Natural killer cell (primary cell): ENCODE measurements around the gene DNAJC5G. TPM values are rescaled to one million over a fixed set of nuclear protein-coding genes. Genes with fewer than 3 reads are reported as not detected.
A peak's percentile ranks its signal among the peaks of the same experiment; 100 is the strongest.

ENCODE experiments used
- ATAC-seq, 3 donors: fragments of 150-1000 bp in 2 of 3; fragments of 200-7000 bp in 1 of 3; cut with Tn5 transposase; 1 replicate in 1 of 3; 2 replicates in 2 of 3; pipeline ENCODE4 v1.10.0; 2021; ENCODE audit warnings: mild to moderate bottlenecking in 2 of 3, moderate library complexity in 2 of 3
- DNase-seq, 2 donors: peaks; one replicate each; pipeline versions ENCODE4 v3.0.0 to v3.0.0-alpha.2; 2013 to 2021; ENCODE audit warnings: mixed read lengths in 1 of 2
- H3K27ac ChIP-seq: one replicate; pipeline ENCODE4 v1.5.1; 2013; ENCODE audit warnings: mild to moderate bottlenecking, low read length
- H3K27me3 ChIP-seq: one replicate; pipeline ENCODE4 v1.6.1; 2013; ENCODE audit warnings: low read length; ENCODE audit not compliant: control insufficient read depth, insufficient read depth
- H3K36me3 ChIP-seq: one replicate; pipeline ENCODE4 v1.6.1; 2013; ENCODE audit warnings: low read length; ENCODE audit not compliant: control insufficient read depth, insufficient read depth
- H3K4me1 ChIP-seq: one replicate; pipeline ENCODE4 v1.6.1; 2013; ENCODE audit warnings: low read length; ENCODE audit not compliant: control insufficient read depth, insufficient read depth
- H3K4me3 ChIP-seq: one replicate; pipeline ENCODE4 v1.5.1; 2013; ENCODE audit warnings: low read length
- H3K9me3 ChIP-seq: one replicate; pipeline ENCODE4 v1.6.1; 2013; ENCODE audit warnings: low read length; ENCODE audit not compliant: control insufficient read depth, insufficient read depth
- H3K27ac Mint-ChIP-seq, 2 donors: one replicate each; pipeline ENCODE4 v1.8.0; 2022; ENCODE audit warnings: mild to moderate bottlenecking in 2 of 2, mixed read lengths in 2 of 2, moderate library complexity in 1 of 2
- H3K27me3 Mint-ChIP-seq, 2 donors: one replicate each; pipeline ENCODE4 v1.8.0; 2022; ENCODE audit warnings: low read depth in 2 of 2, mixed read lengths in 2 of 2
- H3K36me3 Mint-ChIP-seq: one replicate; pipeline ENCODE4 v1.8.0; 2022; ENCODE audit warnings: mixed read lengths
- H3K4me1 Mint-ChIP-seq, 2 donors: one replicate each; pipeline ENCODE4 v1.8.0; 2022; ENCODE audit warnings: mixed read lengths in 2 of 2
- H3K4me3 Mint-ChIP-seq: one replicate; pipeline ENCODE4 v1.8.0; 2022; ENCODE audit warnings: mild to moderate bottlenecking, moderate library complexity, mixed read lengths
- H3K9me3 Mint-ChIP-seq, 2 donors: one replicate each; pipeline ENCODE4 v1.8.0; 2022; ENCODE audit warnings: mixed read lengths in 2 of 2
- CTCF ChIP-seq: fragments of 200-600 bp; IDR thresholded peaks from one replicate; pipeline ENCODE4 v1.8.0; 2022; ENCODE audit warnings: antibody characterized with exemption
- WGBS: methylation state at CpG from one replicate; pipeline ENCODE4 v1.1.7; 2013; ENCODE audit warnings: missing lambda C conversion rate; ENCODE audit not compliant: insufficient coverage; 5-methylcytosine and 5-hydroxymethylcytosine counted together
- intact Hi-C: fragments of 100-400 bp; cut with micrococcal nuclease; formaldehyde crosslinking; loops from one replicate; pipeline ENCODE4 v1.14.2; 2022
- total RNA-seq, 4 donors: library from RNA; stranded (reverse); fragments of 120-200 nt in 1 of 4; gene quantifications; one replicate each; pipeline versions ENCODE4 v1.2.3 to v1.2.4, GENCODE V29; 2013 to 2022

DNAJC5G gene
- total RNA-seq, 3 donors from 2014 or later (not counting 1 experiment from before 2014, with no cell fraction given) = not detected

- no CpG with 5 or more reads among the region's 1 CpG for WGBS
- TF ChIP-seq CTCF = no peak
- Histone ChIP-seq H3K9me3 (no peaks in the 10 kb centered on the region), H3K4me3 (no peak overlapping the region), H3K27me3 (no peaks in the 10 kb centered on the region), H3K36me3 (no peaks in the 10 kb centered on the region), H3K27ac (no peak overlapping the region), H3K4me1 (no peaks in the 10 kb centered on the region)
- ATAC-seq (no peak), DNase-seq (no peak)
- Mint-ChIP-seq H3K27ac (no peak overlapping the region), H3K27me3 (peaks cover 22 to 25% of the 10 kb centered on the region in 2 donors), H3K36me3 (no peaks in the 10 kb centered on the region), H3K4me3 (no peak overlapping the region), H3K9me3 (no peaks in the 10 kb centered on the region), H3K4me1 (peaks cover 0 to 2% of the 10 kb centered on the region in 2 donors)
- intact Hi-C loops = loop anchor here (5.0 to 10.0 kb wide), 2 partner anchors 113 to 440 kb away; partner anchors contain the start of gene DPYSL5
These were observed 9.8 kb downstream of the DNAJC5G start for GRCh38 chr2:27284996-27285395.

- intact Hi-C loops = loop anchor here (10.0 kb wide), 1 partner anchor 441 kb away; the partner anchor contains the start of gene DPYSL5
- no peak overlapping the region for H3K27ac ChIP-seq
- no peak overlapping the region for H3K4me3 Mint-ChIP-seq
- no peaks in the 10 kb centered on the region for H3K9me3 Mint-ChIP-seq
- no peak for TF ChIP-seq CTCF
- H3K36me3 Mint-ChIP-seq = no peaks in the 10 kb centered on the region
- no peaks in the 10 kb centered on the region for H3K27me3 ChIP-seq
- DNase-seq = no peak
- no peaks in the 10 kb centered on the region for H3K36me3 ChIP-seq
- H3K4me1 Mint-ChIP-seq = no peaks in the 10 kb centered on the region
- H3K9me3 ChIP-seq = no peaks in the 10 kb centered on the region
- peaks cover 22 to 25% of the 10 kb centered on the region in 2 donors for H3K27me3 Mint-ChIP-seq
- WGBS = 62% methylated on average over 4 of the region's 6 CpGs
- no peak overlapping the region for H3K27ac Mint-ChIP-seq
- H3K4me1 ChIP-seq = peaks cover 4% of the 10 kb centered on the region
- ATAC-seq = no peak
- H3K4me3 ChIP-seq = no peak overlapping the region
These were observed 10.2 kb downstream of the DNAJC5G start for GRCh38 chr2:27285481-27285880.

- TF ChIP-seq CTCF = no peak
- H3K9me3 Mint-ChIP-seq = no peaks in the 10 kb centered on the region
- WGBS = 33% methylated on average over 2 of the region's 3 CpGs
These were observed 13.4 kb downstream of the DNAJC5G start for GRCh38 chr2:27288610-27289009.

GRCh38 chr2:27290549-27290948 lies 15.3 kb downstream of the DNAJC5G start:
- intact Hi-C loops = no loop called here
- no peaks in the 10 kb centered on the region for H3K9me3 ChIP-seq
- H3K36me3 Mint-ChIP-seq = no peaks in the 10 kb centered on the region
- no peak overlapping the region for H3K27ac ChIP-seq
- no peak overlapping the region for H3K27ac Mint-ChIP-seq
- ATAC-seq = peak in 2 of 3 donors; percentile 49 to 72
- no peak for TF ChIP-seq CTCF
- 29% methylated on average over 4 of the region's 5 CpGs for WGBS
- peaks cover 8% of the 10 kb centered on the region in 2 donors for H3K27me3 Mint-ChIP-seq
- no peaks in the 10 kb centered on the region for H3K9me3 Mint-ChIP-seq
- H3K4me3 Mint-ChIP-seq = no peak overlapping the region
- H3K27me3 ChIP-seq = no peaks in the 10 kb centered on the region
- no peak overlapping the region for H3K4me3 ChIP-seq
- DNase-seq = no peak
- no peaks in the 10 kb centered on the region for H3K4me1 Mint-ChIP-seq
- no peaks in the 10 kb centered on the region for H3K36me3 ChIP-seq
- H3K4me1 ChIP-seq = peaks cover 6% of the 10 kb centered on the region

More at GRCh38 chr2:27288610-27289009, 13.4 kb downstream of the DNAJC5G start:
- no peak overlapping the region for H3K4me3 Mint-ChIP-seq
- ATAC-seq (no peak), DNase-seq (no peak)
- no peaks in the 10 kb centered on the region for H3K36me3 Mint-ChIP-seq
- H3K27me3 Mint-ChIP-seq = peaks cover 8% of the 10 kb centered on the region in 2 donors
- Histone ChIP-seq H3K36me3 (no peaks in the 10 kb centered on the region), H3K4me3 (no peak overlapping the region), H3K27ac (no peak overlapping the region), H3K9me3 (no peaks in the 10 kb centered on the region), H3K27me3 (no peaks in the 10 kb centered on the region), H3K4me1 (peaks cover 6% of the 10 kb centered on the region)
- H3K4me1 Mint-ChIP-seq = no peaks in the 10 kb centered on the region
- H3K27ac Mint-ChIP-seq = no peak overlapping the region
- intact Hi-C loops = loop anchor here (10.0 kb wide), 1 partner anchor 444 kb away; the partner anchor contains the start of gene DPYSL5
